IPS-20b (cell line): ENCODE measurements around the gene SCYGR2.

Source experiments
- H3K27ac ChIP-seq: one replicate; pipeline ENCODE4 v1.5.1; 2013; ENCODE audit warnings: low read length
- H3K27me3 ChIP-seq: 2 replicates; pipeline ENCODE4 v1.6.1; 2013; ENCODE audit warnings: mild to moderate bottlenecking, low read length, inconsistent platforms; ENCODE audit not compliant: insufficient read depth
- H3K36me3 ChIP-seq: 2 replicates; pipeline ENCODE4 v1.6.1; 2013; ENCODE audit warnings: low read depth, mild to moderate bottlenecking, inconsistent platforms, low read length, moderate library complexity; ENCODE audit not compliant: insufficient read depth
- H3K4me1 ChIP-seq: 2 replicates; pipeline ENCODE4 v1.6.1; 2013; ENCODE audit warnings: mild to moderate bottlenecking, control low read depth, inconsistent platforms, low read length, moderate library complexity; ENCODE audit not compliant: insufficient read depth
- H3K4me3 ChIP-seq: 2 replicates; pipeline ENCODE4 v1.5.1; 2013; ENCODE audit warnings: mild to moderate bottlenecking, low read length, inconsistent platforms
- H3K9ac ChIP-seq: 2 replicates; pipeline ENCODE4 v1.6.1; 2013; ENCODE audit warnings: low read depth, mild to moderate bottlenecking, inconsistent platforms, low read length, moderate library complexity
- H3K9me3 ChIP-seq: 2 replicates; pipeline ENCODE4 v1.6.1; 2013; ENCODE audit warnings: mild to moderate bottlenecking, low read depth, low read length, inconsistent platforms; ENCODE audit not compliant: insufficient read depth

SCYGR2 gene

GRCh38 chr2:227613272-227613660 is 14.6 kb downstream of the SCYGR2 start:
- no peak overlapping the region for H3K4me3 ChIP-seq
- H3K36me3 ChIP-seq = no peaks in the 10 kb centered on the region
- H3K9ac ChIP-seq = no peak overlapping the region
- H3K27ac ChIP-seq = no peak overlapping the region
- H3K4me1 ChIP-seq = peaks cover 10% of the 10 kb centered on the region; the same call in 1 of the 2 replicates
- no peaks in the 10 kb centered on the region; the same call in 1 of the 2 replicates for H3K27me3 ChIP-seq
- no peaks in the 10 kb centered on the region for H3K9me3 ChIP-seq

- no peak overlapping the region for H3K9ac ChIP-seq
- no peak overlapping the region for H3K4me3 ChIP-seq
- no peaks in the 10 kb centered on the region; the same call in 1 of the 2 replicates for H3K27me3 ChIP-seq
- no peaks in the 10 kb centered on the region for H3K9me3 ChIP-seq
- H3K36me3 ChIP-seq = no peaks in the 10 kb centered on the region
- H3K4me1 ChIP-seq = peaks cover 10% of the 10 kb centered on the region; the same call in 1 of the 2 replicates
- no peak overlapping the region for H3K27ac ChIP-seq
Observed at GRCh38 chr2:227614246-227614645, 15.6 kb downstream of the SCYGR2 start.

DNA sequence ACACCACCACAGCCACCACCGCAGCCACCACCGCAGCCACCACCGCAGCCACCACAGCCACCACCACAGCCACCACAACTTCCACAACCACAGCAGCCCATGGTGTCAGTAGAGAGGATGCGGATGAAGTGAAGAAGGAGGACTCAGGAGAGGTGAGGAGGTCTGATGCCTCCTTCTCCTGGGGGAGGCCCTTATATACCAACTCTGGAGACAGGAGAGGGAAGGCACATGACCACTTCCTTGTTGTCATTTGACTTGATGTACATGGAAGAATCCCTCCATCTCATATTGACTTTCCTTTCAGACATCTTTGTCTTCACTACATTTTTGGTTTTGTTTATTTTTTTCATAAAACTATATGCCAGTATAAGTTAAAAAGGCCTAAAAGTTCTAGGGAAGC is 16.0 kb downstream of the SCYGR2 start, which contains the start of gene SCYGR3:
Gene SCYGR3, minus strand, starts transcription at position 101 of the 400 bp plus-strand sequence. Its CDS starts 0 bp downstream, at position 101.
- H3K27me3 ChIP-seq = no peaks in the 10 kb centered on the region; the same call in 1 of the 2 replicates
- H3K9me3 ChIP-seq = no peaks in the 10 kb centered on the region

GRCh38 chr2:227615181-227615580 is 16.5 kb downstream of the SCYGR2 start:
- no peak overlapping the region for H3K27ac ChIP-seq
- no peak overlapping the region for H3K9ac ChIP-seq
- no peaks in the 10 kb centered on the region; the same call in 1 of the 2 replicates for H3K27me3 ChIP-seq
- H3K4me3 ChIP-seq = no peak overlapping the region
- no peaks in the 10 kb centered on the region for H3K36me3 ChIP-seq
- H3K9me3 ChIP-seq = no peaks in the 10 kb centered on the region
- H3K4me1 ChIP-seq = peaks cover 10% of the 10 kb centered on the region; the same call in 1 of the 2 replicates

More for the DNA sequence above, 16.0 kb downstream of the SCYGR2 start, which contains the start of gene SCYGR3:
- no peak within 1 kb of the TSS for H3K9ac ChIP-seq
- no peaks in the 10 kb centered on the region for H3K36me3 ChIP-seq
- peaks cover 10% of the 10 kb centered on the region; the same call in 1 of the 2 replicates for H3K4me1 ChIP-seq
- no peak within 1 kb of the TSS for H3K4me3 ChIP-seq
- H3K27ac ChIP-seq = no peak within 1 kb of the TSS

DNA sequence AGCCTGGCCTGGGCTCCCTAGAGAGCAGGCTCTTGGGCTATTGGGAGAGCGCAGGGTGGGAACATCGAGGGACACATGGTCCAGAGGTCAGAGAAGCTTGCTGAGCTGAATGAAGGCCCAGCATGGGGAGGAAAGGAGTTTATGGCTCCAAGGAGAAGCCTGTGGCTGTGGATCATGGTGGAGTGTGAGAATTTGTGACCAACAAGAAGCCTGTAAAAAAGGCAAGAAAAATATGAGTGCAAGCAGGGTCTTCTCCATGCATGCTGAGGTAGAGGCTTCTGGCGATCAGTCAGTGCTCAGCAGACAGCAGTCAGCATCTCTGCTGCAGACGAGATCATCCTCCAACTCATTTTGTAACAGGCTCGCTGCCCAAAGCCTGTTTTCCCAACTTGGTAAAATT is 17.2 kb downstream of the SCYGR2 start:
- Histone ChIP-seq H3K36me3 (no peaks in the 10 kb centered on the region), H3K9ac (no peak overlapping the region), H3K4me3 (no peak overlapping the region), H3K9me3 (no peaks in the 10 kb centered on the region), H3K27ac (no peak overlapping the region), H3K4me1 (peaks cover 10% of the 10 kb centered on the region; the same call in 1 of the 2 replicates), H3K27me3 (no peaks in the 10 kb centered on the region; the same call in 1 of the 2 replicates)

DNA sequence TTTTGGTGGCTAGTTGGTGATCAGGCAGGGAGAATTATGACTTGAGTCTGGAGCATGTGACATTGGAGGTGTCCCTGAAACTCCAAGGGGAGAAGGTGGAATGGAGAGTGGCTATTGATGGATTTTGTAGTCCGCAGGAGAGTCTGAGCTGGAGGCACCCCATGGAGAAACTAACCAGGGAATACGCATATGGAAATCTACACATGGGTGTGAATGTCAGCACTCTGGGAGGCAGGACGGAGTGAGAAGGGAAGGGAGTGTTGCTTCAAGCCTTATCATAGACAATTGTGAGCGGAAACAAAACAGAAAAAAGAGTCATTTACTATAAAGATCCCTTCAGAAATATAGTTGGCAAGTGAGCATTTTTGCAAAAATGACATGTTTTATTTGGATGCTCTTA is 17.9 kb downstream of the SCYGR2 start:
- H3K9ac ChIP-seq = no peak overlapping the region
- no peaks in the 10 kb centered on the region for H3K36me3 ChIP-seq
- H3K27ac ChIP-seq = no peak overlapping the region

DNA sequence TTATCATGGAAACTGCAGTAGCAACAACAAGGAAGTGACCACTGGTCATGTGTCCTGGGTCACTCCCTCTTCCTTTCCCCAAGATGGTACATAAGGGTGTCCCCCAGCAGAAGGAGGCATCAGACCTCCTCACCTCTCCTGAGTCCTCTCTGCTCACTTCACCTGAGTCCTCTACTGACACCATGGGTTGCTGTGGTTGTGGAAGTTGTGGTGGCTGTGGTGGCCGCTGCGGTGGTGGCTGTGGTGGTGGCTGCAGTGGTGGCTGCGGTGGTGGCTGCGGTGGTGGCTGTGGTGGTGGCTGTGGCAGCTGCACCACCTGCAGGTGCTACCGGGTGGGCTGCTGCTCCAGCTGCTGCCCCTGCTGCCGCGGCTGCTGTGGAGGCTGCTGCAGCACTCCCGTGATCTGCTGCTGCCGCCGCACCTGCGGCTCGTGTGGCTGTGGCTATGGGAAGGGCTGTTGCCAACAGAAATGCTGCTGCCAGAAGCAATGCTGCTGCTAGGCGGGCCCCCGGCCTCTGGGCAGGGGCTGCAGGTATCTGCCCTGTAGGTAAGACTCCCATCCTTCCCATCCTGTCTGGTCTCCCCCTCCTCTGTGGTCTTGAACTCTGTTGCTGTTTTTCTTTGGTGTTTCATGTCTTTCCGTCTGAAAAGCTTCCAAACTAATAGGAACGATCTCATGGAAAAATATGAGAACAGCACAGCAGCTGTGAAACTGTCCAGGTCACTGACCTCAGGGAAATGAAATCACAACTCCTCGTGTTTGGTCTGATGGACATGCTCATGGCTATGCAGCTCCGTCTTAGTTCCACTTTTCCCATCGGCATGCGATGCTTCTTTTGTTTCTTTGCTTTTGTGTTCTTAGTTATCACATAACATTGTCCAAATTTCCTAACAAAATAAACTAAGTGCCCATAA is 18.9 kb downstream of the SCYGR2 start, which contains the start of gene SCYGR4:
Gene SCYGR4, plus strand, starts transcription at position 183 of the 915 bp plus-strand sequence. Its CDS starts 0 bp downstream, at position 183.
- no peaks in the 10 kb centered on the region for H3K9me3 ChIP-seq
- no peak within 1 kb of the TSS for H3K9ac ChIP-seq
- H3K4me1 ChIP-seq = peaks cover 10% of the 10 kb centered on the region; the same call in 1 of the 2 replicates
- no peaks in the 10 kb centered on the region; the same call in 1 of the 2 replicates for H3K27me3 ChIP-seq
- H3K4me3 ChIP-seq = no peak within 1 kb of the TSS
- no peaks in the 10 kb centered on the region for H3K36me3 ChIP-seq
- no peak within 1 kb of the TSS for H3K27ac ChIP-seq

More for the DNA sequence above, 17.9 kb downstream of the SCYGR2 start:
- Histone ChIP-seq H3K9me3 (no peaks in the 10 kb centered on the region), H3K27me3 (no peaks in the 10 kb centered on the region; the same call in 1 of the 2 replicates), H3K4me3 (no peak overlapping the region), H3K4me1 (peaks cover 10% of the 10 kb centered on the region; the same call in 1 of the 2 replicates)

DNA sequence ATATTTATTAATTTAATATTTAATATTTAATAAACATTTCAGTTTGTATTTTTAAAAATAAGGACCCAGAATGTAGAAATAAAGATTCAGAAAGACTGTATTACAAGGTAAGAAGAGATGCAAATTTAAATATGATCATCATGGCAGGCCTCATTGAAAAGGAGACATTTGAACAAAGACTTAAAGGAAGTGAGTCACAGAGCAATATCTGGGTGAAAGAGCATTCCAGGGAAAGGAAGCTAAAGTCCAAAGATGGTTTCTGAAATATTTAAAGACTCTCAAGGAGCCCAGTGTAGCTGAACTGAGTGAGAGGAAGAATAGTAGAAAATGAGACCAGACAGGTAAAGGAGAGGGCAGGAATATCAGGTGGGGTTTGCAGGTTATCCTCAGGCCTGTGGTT is 24.5 kb downstream of the SCYGR2 start:
- no peaks in the 10 kb centered on the region for H3K27me3 ChIP-seq
- no peak overlapping the region for H3K4me3 ChIP-seq
- H3K27ac ChIP-seq = no peak overlapping the region
- H3K36me3 ChIP-seq = no peaks in the 10 kb centered on the region
- H3K4me1 ChIP-seq = no peaks in the 10 kb centered on the region
- H3K9me3 ChIP-seq = no peaks in the 10 kb centered on the region
- H3K9ac ChIP-seq = no peak overlapping the region

- Histone ChIP-seq H3K4me1 (no peaks in the 10 kb centered on the region), H3K9me3 (no peaks in the 10 kb centered on the region), H3K9ac (no peak overlapping the region), H3K4me3 (no peak overlapping the region), H3K27me3 (no peaks in the 10 kb centered on the region), H3K27ac (no peak overlapping the region), H3K36me3 (no peaks in the 10 kb centered on the region)
Observed at GRCh38 chr2:227625420-227625819, 26.7 kb downstream of the SCYGR2 start.

DNA sequence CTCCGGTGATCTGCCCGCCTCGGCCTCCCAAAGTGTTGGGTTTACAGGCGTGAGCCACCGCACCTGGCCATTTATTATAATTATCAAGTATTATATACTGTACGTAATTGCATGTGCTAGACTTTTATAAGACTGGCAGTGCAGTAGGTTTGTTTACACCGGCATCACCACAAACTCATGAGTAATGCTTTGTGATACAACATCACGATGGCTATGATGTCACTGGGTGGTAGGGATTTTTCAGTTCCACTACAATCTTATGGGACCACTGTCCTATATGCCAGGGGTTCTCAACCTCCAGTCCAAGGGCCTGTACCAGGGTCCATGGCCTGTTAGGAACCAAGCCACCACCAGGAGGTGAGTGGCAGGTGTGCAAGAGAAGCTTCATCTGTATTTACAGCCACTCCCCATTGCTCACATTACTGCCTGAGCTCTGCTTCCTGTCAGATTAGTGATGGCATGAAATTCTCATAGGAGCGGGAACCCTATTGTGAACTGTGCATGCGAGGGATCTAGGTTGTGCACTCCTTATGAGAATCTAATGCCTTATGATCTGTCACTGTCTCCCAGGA is 28.0 kb downstream of the SCYGR2 start:
- no peak overlapping the region for H3K9ac ChIP-seq
- no peaks in the 10 kb centered on the region for H3K36me3 ChIP-seq
- H3K27me3 ChIP-seq = no peaks in the 10 kb centered on the region
- no peak overlapping the region for H3K4me3 ChIP-seq
- H3K27ac ChIP-seq = no peak overlapping the region
- no peaks in the 10 kb centered on the region for H3K9me3 ChIP-seq
- no peaks in the 10 kb centered on the region for H3K4me1 ChIP-seq

- Histone ChIP-seq H3K9me3 (no peaks in the 10 kb centered on the region), H3K27ac (no peak overlapping the region), H3K4me1 (no peaks in the 10 kb centered on the region)
Observed at GRCh38 chr2:227627769-227628168, 29.1 kb downstream of the SCYGR2 start.

More at GRCh38 chr2:227627769-227628168, 29.1 kb downstream of the SCYGR2 start:
- Histone ChIP-seq H3K9ac (no peak overlapping the region), H3K27me3 (no peaks in the 10 kb centered on the region), H3K36me3 (no peaks in the 10 kb centered on the region), H3K4me3 (no peak overlapping the region)
